HFFc6 (cell line): ENCODE data around the gene SFXN2. TPM values are rescaled to one million over a fixed set of nuclear protein-coding genes. Genes with fewer than 3 reads are reported as not detected.

Experiments used
- DNase-seq: peaks from one replicate; pipeline ENCODE4 v3.0.0-alpha.2; 2018
- H3K27ac Mint-ChIP-seq: 2 replicates; pipeline ENCODE4 v1.8.0; 2020; ENCODE audit warnings: mild to moderate bottlenecking, mixed read lengths
- H3K27me3 Mint-ChIP-seq: 2 replicates; pipeline ENCODE4 v1.8.0; 2021; ENCODE audit warnings: mild to moderate bottlenecking, moderate library complexity, mixed read lengths; ENCODE audit not compliant: insufficient read depth
- H3K36me3 Mint-ChIP-seq: 2 replicates; pipeline ENCODE4 v1.8.0; 2021; ENCODE audit warnings: low read depth, mixed read lengths
- H3K4me1 Mint-ChIP-seq: 2 replicates; pipeline ENCODE4 v1.8.0; 2020; ENCODE audit warnings: low read depth, mixed read lengths
- H3K4me3 Mint-ChIP-seq: 2 replicates; pipeline ENCODE4 v1.8.0; 2020; ENCODE audit warnings: mild to moderate bottlenecking, moderate library complexity, mixed read lengths
- H3K9me3 Mint-ChIP-seq: 2 replicates; pipeline ENCODE4 v1.8.0; 2020; ENCODE audit warnings: mild to moderate bottlenecking, mixed read lengths
- total RNA-seq, 6 experiments: library from RNA; stranded (reverse); fragmentation: NEBNext Ultra II Directional; extraction: Animal tissue kit (Norgen Biotek cat#: 25700); gene quantifications; 2 replicates in 1 of 6; 3 replicates in 5 of 6; pipeline ENCODE4 v1.2.3, GENCODE V29; 2021
- TF ChIP-seq, protein P1 (sequence below): fragments of 200-600 bp; sonication (generic); IDR thresholded peaks from 2 replicates; pipeline ENCODE4 v1.5.0; 2021; ENCODE audit warnings: antibody characterized with exemption, mild to moderate bottlenecking

Gene SFXN2
- total RNA-seq, 6 experiments from 2014 or later = 2.2 to 4.4 (median 3.5) TPM

DNA sequence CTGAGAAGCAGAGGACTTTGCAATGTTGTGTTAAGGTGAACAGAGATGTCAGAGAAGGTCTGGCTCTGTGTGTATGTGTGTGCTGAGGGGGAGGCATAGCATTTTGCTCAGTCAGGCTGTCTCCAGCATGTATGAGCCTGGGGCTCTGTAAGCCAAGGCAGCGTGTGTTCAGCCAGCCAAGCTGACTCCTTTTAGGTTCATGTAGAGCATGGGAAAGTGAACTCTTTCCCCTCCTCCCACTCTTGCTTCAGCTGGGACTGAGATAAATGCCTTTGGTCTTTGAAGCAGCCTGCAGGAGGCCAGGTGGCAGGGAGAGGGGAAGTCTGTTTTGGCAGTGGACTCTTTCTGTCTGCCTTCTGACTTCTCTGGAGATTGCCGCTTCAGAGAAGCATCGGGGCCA, 3.8 kb downstream of the SFXN2 start:
- H3K4me3 Mint-ChIP-seq = no peak overlapping the region
- H3K27ac Mint-ChIP-seq = peak overlapping the region; percentile 37; the same call in 1 of the 2 replicates
- H3K36me3 Mint-ChIP-seq = peaks cover 5% of the 10 kb centered on the region
- H3K27me3 Mint-ChIP-seq = no peaks in the 10 kb centered on the region
- peak; percentile 43 for DNase-seq
- no peaks in the 10 kb centered on the region for H3K9me3 Mint-ChIP-seq
- H3K4me1 Mint-ChIP-seq = peaks cover 51% of the 10 kb centered on the region
- TF ChIP-seq, protein P1, sequence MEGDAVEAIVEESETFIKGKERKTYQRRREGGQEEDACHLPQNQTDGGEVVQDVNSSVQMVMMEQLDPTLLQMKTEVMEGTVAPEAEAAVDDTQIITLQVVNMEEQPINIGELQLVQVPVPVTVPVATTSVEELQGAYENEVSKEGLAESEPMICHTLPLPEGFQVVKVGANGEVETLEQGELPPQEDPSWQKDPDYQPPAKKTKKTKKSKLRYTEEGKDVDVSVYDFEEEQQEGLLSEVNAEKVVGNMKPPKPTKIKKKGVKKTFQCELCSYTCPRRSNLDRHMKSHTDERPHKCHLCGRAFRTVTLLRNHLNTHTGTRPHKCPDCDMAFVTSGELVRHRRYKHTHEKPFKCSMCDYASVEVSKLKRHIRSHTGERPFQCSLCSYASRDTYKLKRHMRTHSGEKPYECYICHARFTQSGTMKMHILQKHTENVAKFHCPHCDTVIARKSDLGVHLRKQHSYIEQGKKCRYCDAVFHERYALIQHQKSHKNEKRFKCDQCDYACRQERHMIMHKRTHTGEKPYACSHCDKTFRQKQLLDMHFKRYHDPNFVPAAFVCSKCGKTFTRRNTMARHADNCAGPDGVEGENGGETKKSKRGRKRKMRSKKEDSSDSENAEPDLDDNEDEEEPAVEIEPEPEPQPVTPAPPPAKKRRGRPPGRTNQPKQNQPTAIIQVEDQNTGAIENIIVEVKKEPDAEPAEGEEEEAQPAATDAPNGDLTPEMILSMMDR = no peak

DNA sequence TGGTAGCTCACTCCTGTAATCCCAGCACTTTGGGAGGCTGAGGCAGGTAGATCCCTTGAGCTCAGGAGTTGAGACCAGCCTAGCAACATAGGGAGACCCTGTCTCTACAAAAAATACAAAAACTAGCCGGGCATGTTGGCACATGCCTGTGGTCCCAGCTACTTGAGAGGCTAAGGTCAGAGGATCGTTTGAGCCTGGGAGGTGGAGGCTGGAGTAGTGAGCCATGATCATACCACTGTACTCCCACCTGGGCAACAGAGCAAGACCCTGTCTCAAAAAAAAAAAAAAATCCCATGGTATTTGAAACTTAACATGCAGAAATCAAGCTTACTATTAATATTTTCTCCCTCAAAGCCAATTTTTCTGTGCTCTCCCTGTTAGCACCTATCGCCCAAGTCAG, 5.9 kb downstream of the SFXN2 start:
- H3K4me1 Mint-ChIP-seq = peaks cover 47% of the 10 kb centered on the region
- H3K36me3 Mint-ChIP-seq = peaks cover 13% of the 10 kb centered on the region
- no peak overlapping the region; the same call in 1 of the 2 replicates for H3K27ac Mint-ChIP-seq

DNA sequence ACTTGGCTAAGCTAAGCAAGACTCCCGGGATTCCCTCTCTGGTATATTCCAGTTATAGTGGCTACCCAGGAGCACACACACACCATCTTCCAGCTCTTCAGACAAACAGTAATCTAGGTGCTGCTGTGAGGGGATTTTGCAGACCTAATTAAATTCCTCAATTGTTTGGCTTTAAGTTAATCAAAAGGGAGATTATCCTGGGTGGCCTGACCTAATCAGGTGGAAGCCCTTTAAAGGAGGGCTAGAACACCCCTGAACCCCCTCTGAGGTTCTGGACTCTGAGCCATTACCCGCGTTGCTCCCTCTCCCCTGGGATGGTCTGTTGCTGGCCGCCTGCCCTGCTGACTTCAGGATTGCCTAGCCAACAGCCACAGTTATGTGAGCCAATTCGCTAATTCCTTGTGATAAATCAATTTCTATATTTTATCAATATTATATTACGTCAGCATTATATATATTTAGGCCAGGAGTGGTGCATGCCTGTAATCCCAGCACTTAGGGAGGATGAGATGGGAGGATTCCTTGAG, 6.4 kb downstream of the SFXN2 start:
- Mint-ChIP-seq H3K9me3 (no peaks in the 10 kb centered on the region), H3K4me1 (peaks cover 43% of the 10 kb centered on the region), H3K4me3 (no peak overlapping the region), H3K27ac (no peak overlapping the region), H3K27me3 (no peaks in the 10 kb centered on the region), H3K36me3 (peaks cover 13% of the 10 kb centered on the region)
- no peak for DNase-seq
- TF ChIP-seq, protein P1 = no peak

More for the DNA sequence above, 5.9 kb downstream of the SFXN2 start:
- DNase-seq = no peak
- TF ChIP-seq, protein P1 = no peak
- no peaks in the 10 kb centered on the region for H3K27me3 Mint-ChIP-seq
- no peaks in the 10 kb centered on the region for H3K9me3 Mint-ChIP-seq
- no peak overlapping the region for H3K4me3 Mint-ChIP-seq

DNA sequence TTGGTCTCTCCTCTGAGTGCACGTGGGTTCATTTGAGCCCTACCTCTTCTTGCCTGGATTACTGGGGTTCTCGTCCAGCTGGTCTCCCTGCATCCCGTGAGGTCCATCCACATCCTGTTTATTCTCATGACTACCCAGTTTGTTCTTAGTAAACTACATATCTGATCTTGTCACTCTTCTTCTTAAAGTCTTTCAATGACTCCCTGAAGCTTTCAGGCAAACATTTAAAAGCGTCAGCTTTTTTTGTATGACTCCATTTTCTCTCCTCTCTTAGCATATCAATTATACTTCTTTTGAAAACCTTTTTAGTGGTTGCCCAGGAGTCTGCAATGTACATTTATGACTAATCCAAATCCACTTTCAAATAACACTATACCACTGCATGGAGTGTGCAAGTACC, 7.5 kb downstream of the SFXN2 start:
- Mint-ChIP-seq H3K36me3 (peaks cover 19% of the 10 kb centered on the region), H3K27ac (peak overlapping the region; percentile 37), H3K4me3 (no peak overlapping the region), H3K9me3 (no peaks in the 10 kb centered on the region), H3K4me1 (peaks cover 42% of the 10 kb centered on the region), H3K27me3 (no peaks in the 10 kb centered on the region)
- TF ChIP-seq, protein P1 = no peak
- DNase-seq = no peak

DNA sequence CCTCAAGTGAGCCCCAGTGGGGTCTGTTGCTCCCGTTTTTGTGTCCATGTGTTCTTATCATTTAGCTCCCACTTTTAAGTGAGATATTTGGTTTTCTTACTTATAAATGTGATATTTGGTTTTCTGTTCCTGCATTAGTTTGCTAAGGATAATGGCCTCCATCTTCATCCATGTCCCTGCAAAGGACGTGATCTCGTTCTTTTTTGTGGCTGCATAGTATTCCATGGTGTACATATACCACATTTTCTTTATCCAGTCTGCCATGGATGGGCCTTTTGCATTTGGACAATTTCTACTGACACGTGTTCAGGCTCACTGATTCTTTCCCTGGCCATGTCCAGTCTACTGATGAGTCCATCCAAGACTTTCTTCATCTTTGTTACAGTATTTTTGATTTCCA, 9.6 kb downstream of the SFXN2 start:
- no peaks in the 10 kb centered on the region for H3K9me3 Mint-ChIP-seq
- peaks cover 27% of the 10 kb centered on the region for H3K4me1 Mint-ChIP-seq
- peaks cover 19% of the 10 kb centered on the region for H3K36me3 Mint-ChIP-seq
- TF ChIP-seq, protein P1 = no peak
- no peak for DNase-seq
- H3K27me3 Mint-ChIP-seq = no peaks in the 10 kb centered on the region
- H3K27ac Mint-ChIP-seq = no peak overlapping the region
- H3K4me3 Mint-ChIP-seq = no peak overlapping the region
